Measurements from ENCODE around the gene BTBD9.

- no peak for TF ChIP-seq EP300 (IDR thresholded peaks at IDR 0.05; ENCODE audit: low read depth in 2 of 2, low read length in 2 of 2)
- no peak for TF ChIP-seq EP300 (CRISPR knock-in tag; IDR thresholded peaks at IDR 0.05; ENCODE audit: borderline replicate concordance)
- TF ChIP-seq U2AF1 (optimal IDR thresholded peaks at IDR 0.05; ENCODE audit: low read depth, low read length), result no peak
- TF ChIP-seq POLR2A (IDR thresholded peaks at IDR 0.05; ENCODE audit: insufficient read depth in 1 of 2, low read depth in 2 of 2, low read length in 2 of 2), result no peak
These were observed 219.5 kb downstream of the BTBD9 start for GRCh38 chr6:38420207-38420606.
